ENCODE measurements around the gene ATP9A. TPM values are rescaled to one million over a fixed set of nuclear protein-coding genes. Genes with fewer than 3 reads are reported as not detected.

ATP9A gene
- total RNA-seq, 1 experiment from 2014 or later, result 12.1 TPM

DNA sequence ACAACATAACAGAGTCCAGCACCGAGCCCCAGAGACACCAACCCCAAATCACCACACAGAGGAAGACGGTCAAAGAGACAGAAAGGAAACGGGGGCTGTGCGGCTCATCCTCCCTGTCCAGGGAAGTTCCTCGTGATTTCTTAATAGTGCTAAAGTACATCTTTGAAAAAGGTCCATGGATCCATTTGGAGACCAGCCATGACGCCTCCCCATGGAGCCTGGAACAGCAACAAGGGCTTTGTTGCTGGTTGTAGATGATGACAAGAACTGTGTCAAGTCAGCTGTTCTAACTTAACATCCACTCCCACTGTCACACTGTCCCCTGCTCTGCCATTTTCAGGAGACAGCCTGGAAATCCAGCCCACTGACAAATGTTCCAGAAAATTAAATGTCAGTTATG, 99.7 kb downstream of the ATP9A start:
- H3K4ac ChIP-seq (ENCODE audit: low read depth, low read length), result no peak overlapping the region
- H2BK15ac ChIP-seq (ENCODE audit: low read depth, low read length), result no peak overlapping the region
- no peaks in the 10 kb centered on the region for H3K4me1 ChIP-seq (ENCODE audit: insufficient read depth, low read length)
- H2AFZ ChIP-seq (ENCODE audit: low read length), result no peak overlapping the region
- no peak overlapping the region for H2AK5ac ChIP-seq (ENCODE audit: insufficient read length, low read length)
- no peak overlapping the region for H3K14ac ChIP-seq (ENCODE audit: insufficient read depth, low read length)
- H3K79me1 ChIP-seq (ENCODE audit: insufficient read depth, low read depth, low read length, poor library complexity, severe bottlenecking), result no peaks in the 10 kb centered on the region
- no peak overlapping the region for H2BK20ac ChIP-seq (ENCODE audit: low read depth, low read length, poor library complexity, severe bottlenecking)
- H3K27me3 ChIP-seq (ENCODE audit: insufficient read depth, low read length), result no peaks in the 10 kb centered on the region
- no peak overlapping the region for H4K91ac ChIP-seq (ENCODE audit: insufficient read length, low read depth, low read length)
- no peak overlapping the region for H4K5ac ChIP-seq (ENCODE audit: insufficient read length, low read depth, low read length)
- H3K4me2 ChIP-seq (ENCODE audit: insufficient read depth, insufficient read length, low read length), result no peak overlapping the region
- no peak overlapping the region for H3K9ac ChIP-seq (ENCODE audit: extremely low read depth, insufficient read length, low read length)
- no peak overlapping the region for H3T11ph ChIP-seq (ENCODE audit: low read length)
- Mint-ChIP-seq H3K27ac (no peak overlapping the region), H3K4me1 (peaks cover 0 to 8% of the 10 kb centered on the region in 2 experiments; a peak in 2 of 4 replicates), H3K27me3 (ENCODE audit: low read depth) (no peaks in the 10 kb centered on the region), H3K4me3 (no peak overlapping the region), H3K36me3 (ENCODE audit: insufficient read depth in 1 of 3, low read depth in 3 of 3) (peaks cover 0 to 9% (median 4%) of the 10 kb centered on the region in 3 experiments; a peak in 5 of 7 replicates), H3K9me3 (no peaks in the 10 kb centered on the region)
- H3K56ac ChIP-seq (ENCODE audit: insufficient read length, low read depth, low read length), result no peak overlapping the region
- H3K27ac ChIP-seq (ENCODE audit: insufficient read length, low read depth, low read length), result no peak overlapping the region
- no peak overlapping the region for H3K18ac ChIP-seq (ENCODE audit: insufficient read length, low read depth, low read length)
- H3K23ac ChIP-seq (ENCODE audit: insufficient read length, low read depth, low read length), result no peak overlapping the region
- no peak overlapping the region for H2BK120ac ChIP-seq (ENCODE audit: low read depth, low read length, poor library complexity, severe bottlenecking)
- H4K8ac ChIP-seq (replicated peaks; ENCODE audit: insufficient read length, low read depth, low read length), result no peak overlapping the region
- H4K20me1 ChIP-seq (ENCODE audit: control insufficient read depth, insufficient read depth, insufficient read length), result no peaks in the 10 kb centered on the region
- H3K23me2 ChIP-seq (ENCODE audit: insufficient read length, low read depth, low read length, poor library complexity, severe bottlenecking), result no peaks in the 10 kb centered on the region
- TF ChIP-seq CTCF (conservative IDR thresholded peaks at IDR 0.05), result no peak
- WGBS (ENCODE audit: extremely low coverage, insufficient read length, low lambda C conversion rate), result no CpG with 5 or more reads among the region's 6 CpGs
- no peaks in the 10 kb centered on the region for H3K9me3 ChIP-seq (ENCODE audit: control insufficient read depth, low read depth, low read length)
- H2BK12ac ChIP-seq (ENCODE audit: insufficient read length, low read depth, low read length), result no peak overlapping the region
- no peak overlapping the region for H2BK5ac ChIP-seq (ENCODE audit: insufficient read length, low read length)
- DNase-seq, result no peak
- H3K79me2 ChIP-seq (ENCODE audit: insufficient read depth, low read length), result no peaks in the 10 kb centered on the region

All from H9 (cell line).